PFSK-1 (cell line): ENCODE results near the gene RPL15.

Experiments used
- POLR2AphosphoS5 ChIP-seq: IDR thresholded peaks from 2 replicates; pipeline ENCODE4 v1.6.1; 2012; ENCODE audit warnings: low read depth, mild to moderate bottlenecking, control low read depth, low read length, moderate library complexity
- SIN3A ChIP-seq: IDR thresholded peaks from 2 replicates; pipeline ENCODE4 v1.6.1; 2012; ENCODE audit warnings: mild to moderate bottlenecking, low read length, moderate library complexity, borderline replicate concordance; ENCODE audit not compliant: insufficient read depth

- TF ChIP-seq POLR2AphosphoS5: no peak
- no peak for TF ChIP-seq SIN3A
Observed at GRCh38 chr3:23915537-23916108, 1.3 kb upstream of the RPL15 start.
